GM10248 (cell line): ENCODE results near the gene NIPBL.

Experiments used
- CTCF ChIA-PET: fragments of 300-600 bp; sonication (Branson Sonifier 250); formaldehyde crosslinking; extraction: SDS; loops from one replicate; lab custom pipeline; 2021; ENCODE audit warnings: antibody characterized with exemption; lab: Yijun Ruan, JAX
- POLR2A ChIA-PET: fragments of 350-650 bp; sonication (Branson Sonifier 250); formaldehyde crosslinking; extraction: SDS; loops from one replicate; lab custom pipeline; 2020; ENCODE audit warnings: antibody characterized with exemption; lab: Yijun Ruan, JAX
- DNase-seq: peaks from one replicate; pipeline ENCODE4 v3.0.0; 2012; ENCODE audit errors: extremely low spot score
- TF ChIP-seq, protein P1 (sequence below): IDR thresholded peaks from 2 replicates; pipeline ENCODE4 v1.5.1; 2012; ENCODE audit warnings: mild to moderate bottlenecking, low read depth; ENCODE audit errors: extremely low read depth, missing control alignments, control extremely low read depth

The NIPBL gene, protein sequence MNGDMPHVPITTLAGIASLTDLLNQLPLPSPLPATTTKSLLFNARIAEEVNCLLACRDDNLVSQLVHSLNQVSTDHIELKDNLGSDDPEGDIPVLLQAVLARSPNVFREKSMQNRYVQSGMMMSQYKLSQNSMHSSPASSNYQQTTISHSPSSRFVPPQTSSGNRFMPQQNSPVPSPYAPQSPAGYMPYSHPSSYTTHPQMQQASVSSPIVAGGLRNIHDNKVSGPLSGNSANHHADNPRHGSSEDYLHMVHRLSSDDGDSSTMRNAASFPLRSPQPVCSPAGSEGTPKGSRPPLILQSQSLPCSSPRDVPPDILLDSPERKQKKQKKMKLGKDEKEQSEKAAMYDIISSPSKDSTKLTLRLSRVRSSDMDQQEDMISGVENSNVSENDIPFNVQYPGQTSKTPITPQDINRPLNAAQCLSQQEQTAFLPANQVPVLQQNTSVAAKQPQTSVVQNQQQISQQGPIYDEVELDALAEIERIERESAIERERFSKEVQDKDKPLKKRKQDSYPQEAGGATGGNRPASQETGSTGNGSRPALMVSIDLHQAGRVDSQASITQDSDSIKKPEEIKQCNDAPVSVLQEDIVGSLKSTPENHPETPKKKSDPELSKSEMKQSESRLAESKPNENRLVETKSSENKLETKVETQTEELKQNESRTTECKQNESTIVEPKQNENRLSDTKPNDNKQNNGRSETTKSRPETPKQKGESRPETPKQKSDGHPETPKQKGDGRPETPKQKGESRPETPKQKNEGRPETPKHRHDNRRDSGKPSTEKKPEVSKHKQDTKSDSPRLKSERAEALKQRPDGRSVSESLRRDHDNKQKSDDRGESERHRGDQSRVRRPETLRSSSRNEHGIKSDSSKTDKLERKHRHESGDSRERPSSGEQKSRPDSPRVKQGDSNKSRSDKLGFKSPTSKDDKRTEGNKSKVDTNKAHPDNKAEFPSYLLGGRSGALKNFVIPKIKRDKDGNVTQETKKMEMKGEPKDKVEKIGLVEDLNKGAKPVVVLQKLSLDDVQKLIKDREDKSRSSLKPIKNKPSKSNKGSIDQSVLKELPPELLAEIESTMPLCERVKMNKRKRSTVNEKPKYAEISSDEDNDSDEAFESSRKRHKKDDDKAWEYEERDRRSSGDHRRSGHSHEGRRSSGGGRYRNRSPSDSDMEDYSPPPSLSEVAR (N-terminal part only)

DNA sequence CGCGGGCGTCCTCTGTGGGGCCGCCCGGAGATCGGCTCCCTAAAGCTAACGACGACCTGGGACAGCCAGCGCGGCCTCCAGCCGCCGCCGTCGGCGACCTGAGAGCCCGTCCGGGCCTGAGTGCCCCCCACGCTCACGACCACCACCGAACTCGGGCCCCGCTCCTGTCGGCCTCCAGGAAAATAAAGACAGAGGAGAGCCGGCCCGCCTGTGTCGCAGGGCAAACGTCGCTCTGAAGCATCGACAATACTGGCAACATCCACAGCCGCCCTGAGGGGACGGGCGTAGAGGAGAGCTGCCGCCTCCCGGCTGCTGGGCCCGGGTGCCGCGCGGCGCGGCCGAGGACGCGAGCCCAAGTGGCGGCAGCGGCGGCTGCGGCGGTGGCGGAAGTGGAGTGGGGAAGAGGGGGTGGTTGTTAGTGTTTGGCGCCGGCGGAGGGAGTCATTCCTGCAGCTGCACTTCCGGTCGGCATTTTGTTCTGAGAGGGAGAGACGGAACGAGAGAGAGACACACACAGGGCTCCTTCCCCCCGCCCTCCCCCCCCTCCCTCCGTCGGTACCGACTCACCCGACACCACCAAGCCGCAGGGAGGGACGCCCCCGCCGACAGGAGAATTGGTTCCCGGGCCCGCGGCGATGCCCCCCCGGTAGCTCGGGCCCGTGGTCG, at the start of gene NIPBL:
Gene NIPBL (plus strand): TSS at position 471 of the 666 bp plus-strand sequence. CDS start 76,928 bp downstream, outside the sequence.
- TF ChIP-seq, protein P1, sequence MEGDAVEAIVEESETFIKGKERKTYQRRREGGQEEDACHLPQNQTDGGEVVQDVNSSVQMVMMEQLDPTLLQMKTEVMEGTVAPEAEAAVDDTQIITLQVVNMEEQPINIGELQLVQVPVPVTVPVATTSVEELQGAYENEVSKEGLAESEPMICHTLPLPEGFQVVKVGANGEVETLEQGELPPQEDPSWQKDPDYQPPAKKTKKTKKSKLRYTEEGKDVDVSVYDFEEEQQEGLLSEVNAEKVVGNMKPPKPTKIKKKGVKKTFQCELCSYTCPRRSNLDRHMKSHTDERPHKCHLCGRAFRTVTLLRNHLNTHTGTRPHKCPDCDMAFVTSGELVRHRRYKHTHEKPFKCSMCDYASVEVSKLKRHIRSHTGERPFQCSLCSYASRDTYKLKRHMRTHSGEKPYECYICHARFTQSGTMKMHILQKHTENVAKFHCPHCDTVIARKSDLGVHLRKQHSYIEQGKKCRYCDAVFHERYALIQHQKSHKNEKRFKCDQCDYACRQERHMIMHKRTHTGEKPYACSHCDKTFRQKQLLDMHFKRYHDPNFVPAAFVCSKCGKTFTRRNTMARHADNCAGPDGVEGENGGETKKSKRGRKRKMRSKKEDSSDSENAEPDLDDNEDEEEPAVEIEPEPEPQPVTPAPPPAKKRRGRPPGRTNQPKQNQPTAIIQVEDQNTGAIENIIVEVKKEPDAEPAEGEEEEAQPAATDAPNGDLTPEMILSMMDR, result peak; percentile 1
- peak; percentile 89 for DNase-seq
- CTCF ChIA-PET, result interaction anchor here (0.7 to 3.4 kb wide), 12 partner anchors 9 to 146 kb away, joined by 3 to 11 read pairs (median 4); no protein-coding TSS in a partner anchor
- POLR2A ChIA-PET, result interaction anchor here (0.9 to 1.5 kb wide), 3 partner anchors 9 to 151 kb away, joined by 3 to 5 read pairs (median 3); no protein-coding TSS in a partner anchor

DNA sequence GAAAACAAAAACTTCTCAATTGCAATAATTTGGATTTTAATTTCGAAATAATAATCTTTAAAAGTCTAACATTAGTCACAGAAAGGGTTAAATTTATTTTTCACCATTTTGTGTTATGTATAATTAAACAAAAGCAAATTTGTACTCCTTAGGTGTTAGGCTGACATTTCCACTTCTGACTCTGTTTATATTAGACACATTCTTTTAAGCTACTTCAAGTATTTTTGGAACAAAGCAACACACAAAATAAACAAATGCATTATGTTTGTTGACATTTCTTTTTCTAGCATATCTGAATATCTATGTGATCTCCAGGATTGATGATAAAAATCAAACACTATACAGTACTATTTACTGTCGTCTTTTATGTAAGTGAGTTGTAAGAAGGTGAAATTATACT, 44.3 kb upstream of the NIPBL start:
- TF ChIP-seq, protein P1, result no peak
- CTCF ChIA-PET, result no interaction called here
- no peak for DNase-seq
- POLR2A ChIA-PET, result no interaction called here

DNA sequence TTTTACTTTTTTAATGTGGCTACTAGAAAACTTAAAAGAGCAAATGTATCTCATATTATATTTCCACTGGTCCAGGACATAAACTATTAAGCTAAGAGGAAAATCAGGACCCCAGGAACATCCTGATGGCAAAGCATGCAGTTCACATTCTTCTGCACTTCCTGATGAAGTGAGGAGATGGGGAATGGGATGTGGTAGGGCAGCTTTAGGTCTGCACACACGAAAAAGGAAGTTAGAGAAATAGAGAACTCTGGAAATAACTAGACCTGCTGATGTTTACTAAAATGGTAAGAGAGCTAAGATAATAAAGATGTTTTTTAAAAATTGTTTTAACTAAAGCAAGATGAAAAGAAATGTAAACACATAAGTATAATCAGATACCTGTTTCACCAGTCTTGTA, 39.7 kb upstream of the NIPBL start:
- ChIA-PET CTCF (interaction anchor here (1.0 to 1.1 kb wide), 2 partner anchors 13 to 97 kb away, joined by 3 to 4 read pairs; no protein-coding TSS in a partner anchor), POLR2A (no interaction called here)
- no peak for DNase-seq
- TF ChIP-seq, protein P1, result no peak

DNA sequence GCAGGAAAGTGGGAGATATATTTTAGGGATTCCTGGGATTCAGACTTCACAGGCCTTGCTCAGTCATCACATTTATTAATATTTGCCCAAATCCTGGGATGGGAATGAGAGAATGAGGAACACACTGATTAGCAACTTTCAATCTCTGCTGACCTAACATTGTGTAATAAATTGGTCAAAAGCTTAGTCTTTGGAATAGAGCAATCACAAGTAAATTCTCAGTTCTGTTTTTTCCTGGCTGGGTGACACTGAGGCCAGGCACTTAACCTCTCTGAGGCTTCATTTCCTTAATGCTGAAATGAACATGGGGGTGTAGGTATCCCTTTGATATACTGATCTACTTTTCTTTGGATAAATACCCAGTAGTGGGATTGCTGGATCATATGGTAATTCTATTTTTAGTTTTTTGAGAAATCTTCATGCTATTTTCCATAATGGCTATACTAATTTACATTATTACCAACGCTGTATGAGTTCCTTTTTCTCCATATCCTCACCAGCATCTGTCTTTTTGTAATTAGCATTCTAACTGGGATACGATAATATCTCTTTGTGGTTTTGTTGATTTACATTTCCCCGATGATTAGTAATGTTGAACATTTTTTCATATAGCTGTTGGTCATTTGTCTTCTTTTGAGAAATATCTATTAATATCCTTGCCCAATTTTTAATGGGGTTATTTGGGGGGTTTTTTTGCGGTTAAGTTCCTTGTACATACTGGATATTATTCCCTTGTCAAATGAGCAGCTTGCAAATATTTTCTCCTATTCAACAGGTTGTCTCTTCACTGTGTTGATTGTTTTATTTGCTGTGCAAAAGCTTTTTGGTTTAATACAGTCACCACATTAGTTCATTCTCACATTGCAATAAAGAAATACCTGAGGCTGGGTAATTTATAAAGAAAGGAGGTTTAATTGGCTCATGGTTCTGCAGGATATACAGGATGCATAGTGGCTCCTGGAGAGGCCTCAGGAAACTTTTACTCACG, 36.8 kb upstream of the NIPBL start:
- POLR2A ChIA-PET, result no interaction called here
- CTCF ChIA-PET, result interaction anchor here (0.6 to 1.2 kb wide), 4 partner anchors 11 to 109 kb away, joined by 3 read pairs; no protein-coding TSS in a partner anchor
- no peak for DNase-seq
- TF ChIP-seq, protein P1, result no peak

DNA sequence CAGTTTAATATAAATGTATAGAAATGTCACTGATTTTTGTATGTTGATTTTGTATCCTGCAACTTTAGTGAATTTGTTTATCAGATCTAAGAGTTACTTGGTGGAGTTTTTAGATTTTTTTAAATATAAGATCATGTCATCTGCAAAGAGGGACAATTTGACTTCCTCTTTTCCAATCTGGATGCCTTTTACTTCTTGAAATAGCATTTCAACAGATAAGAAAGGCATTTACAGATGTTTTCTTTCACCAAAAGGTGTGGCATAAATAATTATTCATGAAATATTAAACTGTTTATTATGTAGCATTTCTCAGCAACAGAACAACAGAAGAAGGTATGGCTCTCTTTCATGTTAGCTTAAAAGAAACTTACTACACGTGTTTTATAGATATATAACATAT, 34.9 kb upstream of the NIPBL start:
- TF ChIP-seq, protein P1, result no peak
- CTCF ChIA-PET, result interaction anchor here (0.8 to 1.3 kb wide), 3 partner anchors 18 to 152 kb away, joined by 3 read pairs; no protein-coding TSS in a partner anchor
- no peak for DNase-seq
- POLR2A ChIA-PET, result no interaction called here
